Hepatocyte (in vitro differentiated cells): ENCODE data around the gene GJA5.

ENCODE experiments used
- EZH2 ChIP-seq: fragments of 200-600 bp; sonication (generic); IDR thresholded peaks from 2 replicates; pipeline ENCODE4 v1.6.1; 2016; ENCODE audit warnings: antibody characterized with exemption, mild to moderate bottlenecking, borderline replicate concordance
- EZH2phosphoT487 ChIP-seq: fragments of 200-600 bp; sonication (generic); IDR thresholded peaks from one replicate; pipeline ENCODE4 v1.6.1; 2018; ENCODE audit warnings: antibody characterized with exemption, mild to moderate bottlenecking, low read depth, moderate library complexity; ENCODE audit not compliant: unreplicated experiment, severe bottlenecking
- TF ChIP-seq, protein P1 (sequence below): fragments of 200-600 bp; sonication (generic); IDR thresholded peaks from 2 replicates; pipeline ENCODE4 v1.5.1; 2016; ENCODE audit warnings: antibody characterized with exemption, mild to moderate bottlenecking; ENCODE audit not compliant: poor library complexity

DNA sequence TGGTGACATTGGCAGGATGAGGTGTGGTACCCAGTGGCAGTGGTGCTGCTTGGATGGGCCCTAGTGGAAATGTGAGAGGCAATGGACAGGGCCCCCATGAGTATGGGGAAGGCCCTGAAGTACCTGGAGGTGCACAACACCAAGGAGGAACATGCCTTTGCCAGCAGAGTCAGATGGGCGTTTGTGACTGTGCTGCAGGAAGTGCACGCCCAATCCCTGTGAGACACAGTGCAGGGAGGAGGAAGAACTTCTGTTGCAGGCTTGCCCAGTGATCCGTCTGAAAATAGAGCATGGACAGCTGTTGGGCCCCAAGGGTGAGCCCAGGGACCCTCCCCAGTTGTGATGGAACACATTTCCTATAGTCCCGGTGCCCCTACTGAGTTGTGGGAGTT lies 42.7 kb downstream of the GJA5 start:
- TF ChIP-seq, protein P1, sequence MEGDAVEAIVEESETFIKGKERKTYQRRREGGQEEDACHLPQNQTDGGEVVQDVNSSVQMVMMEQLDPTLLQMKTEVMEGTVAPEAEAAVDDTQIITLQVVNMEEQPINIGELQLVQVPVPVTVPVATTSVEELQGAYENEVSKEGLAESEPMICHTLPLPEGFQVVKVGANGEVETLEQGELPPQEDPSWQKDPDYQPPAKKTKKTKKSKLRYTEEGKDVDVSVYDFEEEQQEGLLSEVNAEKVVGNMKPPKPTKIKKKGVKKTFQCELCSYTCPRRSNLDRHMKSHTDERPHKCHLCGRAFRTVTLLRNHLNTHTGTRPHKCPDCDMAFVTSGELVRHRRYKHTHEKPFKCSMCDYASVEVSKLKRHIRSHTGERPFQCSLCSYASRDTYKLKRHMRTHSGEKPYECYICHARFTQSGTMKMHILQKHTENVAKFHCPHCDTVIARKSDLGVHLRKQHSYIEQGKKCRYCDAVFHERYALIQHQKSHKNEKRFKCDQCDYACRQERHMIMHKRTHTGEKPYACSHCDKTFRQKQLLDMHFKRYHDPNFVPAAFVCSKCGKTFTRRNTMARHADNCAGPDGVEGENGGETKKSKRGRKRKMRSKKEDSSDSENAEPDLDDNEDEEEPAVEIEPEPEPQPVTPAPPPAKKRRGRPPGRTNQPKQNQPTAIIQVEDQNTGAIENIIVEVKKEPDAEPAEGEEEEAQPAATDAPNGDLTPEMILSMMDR, result no peak
- TF ChIP-seq EZH2, result no peak
- no peak for TF ChIP-seq EZH2phosphoT487
